Testis (tissue), 2 donors: Measurements from ENCODE around the gene TNFRSF8.

Experiments used
- POLR2A ChIP-seq: fragments of 450-650 bp; IDR thresholded peaks from one replicate; pipeline ENCODE4 v1.6.1; 2017; ENCODE audit warnings: antibody characterized with exemption, mild to moderate bottlenecking, moderate library complexity
- TF ChIP-seq, protein P1 (sequence below), 3 experiments: fragments of 450-650 bp in 2 of 3; fragments of 200-600 bp in 1 of 3; sonication (generic) in 1 of 3; IDR thresholded peaks; one replicate each; pipeline ENCODE4 v1.5.1; 2016 to 2019; ENCODE audit warnings: antibody characterized with exemption in 3 of 3, mild to moderate bottlenecking in 2 of 3, moderate library complexity in 1 of 3

DNA sequence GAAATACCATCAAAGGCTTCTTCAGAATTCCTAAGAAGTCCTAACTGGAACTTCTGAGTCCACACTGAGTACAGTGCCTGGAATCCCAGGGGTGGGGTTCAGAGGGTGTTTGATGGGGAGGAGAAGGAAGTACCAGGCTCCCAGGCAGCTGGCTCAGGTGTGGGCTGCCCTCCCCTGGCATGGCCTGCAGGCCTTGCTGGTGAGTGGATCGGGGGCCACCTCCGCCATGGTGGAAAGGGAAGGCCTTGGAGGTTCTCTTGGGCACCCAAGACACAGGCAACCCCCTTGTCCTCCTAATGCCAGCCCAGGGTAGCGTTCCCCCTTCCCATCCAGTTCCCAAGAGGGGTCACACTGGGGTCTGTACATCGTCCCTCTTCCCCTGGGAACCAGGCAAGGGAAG lies 76.9 kb downstream of the TNFRSF8 start:
- TF ChIP-seq, protein P1, sequence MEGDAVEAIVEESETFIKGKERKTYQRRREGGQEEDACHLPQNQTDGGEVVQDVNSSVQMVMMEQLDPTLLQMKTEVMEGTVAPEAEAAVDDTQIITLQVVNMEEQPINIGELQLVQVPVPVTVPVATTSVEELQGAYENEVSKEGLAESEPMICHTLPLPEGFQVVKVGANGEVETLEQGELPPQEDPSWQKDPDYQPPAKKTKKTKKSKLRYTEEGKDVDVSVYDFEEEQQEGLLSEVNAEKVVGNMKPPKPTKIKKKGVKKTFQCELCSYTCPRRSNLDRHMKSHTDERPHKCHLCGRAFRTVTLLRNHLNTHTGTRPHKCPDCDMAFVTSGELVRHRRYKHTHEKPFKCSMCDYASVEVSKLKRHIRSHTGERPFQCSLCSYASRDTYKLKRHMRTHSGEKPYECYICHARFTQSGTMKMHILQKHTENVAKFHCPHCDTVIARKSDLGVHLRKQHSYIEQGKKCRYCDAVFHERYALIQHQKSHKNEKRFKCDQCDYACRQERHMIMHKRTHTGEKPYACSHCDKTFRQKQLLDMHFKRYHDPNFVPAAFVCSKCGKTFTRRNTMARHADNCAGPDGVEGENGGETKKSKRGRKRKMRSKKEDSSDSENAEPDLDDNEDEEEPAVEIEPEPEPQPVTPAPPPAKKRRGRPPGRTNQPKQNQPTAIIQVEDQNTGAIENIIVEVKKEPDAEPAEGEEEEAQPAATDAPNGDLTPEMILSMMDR (IDR thresholded peaks at IDR 0.05) = no peak
- no peak for TF ChIP-seq POLR2A
